Astrocyte (in vitro differentiated cells and primary cell): Measurements from ENCODE around the gene MMP24OS. TPM values are rescaled to one million over a fixed set of nuclear protein-coding genes. Genes with fewer than 3 reads are reported as not detected.

Source experiments
- DNase-seq: peaks from one replicate; pipeline ENCODE4 v3.0.0-alpha.2; 2010; ENCODE audit warnings: low read depth
- FAIRE-seq: peaks from 2 replicates; lab custom pipeline; 2011; peaks lifted over from hg19 to GRCh38; lab: Jason Lieb, UNC
- H2AFZ ChIP-seq: 2 replicates; pipeline ENCODE4 v1.6.0; 2012; ENCODE audit warnings: low read depth, low read length, inconsistent platforms
- H3K27ac ChIP-seq: 2 replicates; pipeline ENCODE4 v1.5.1; 2011; ENCODE audit warnings: low read depth, low read length, inconsistent platforms
- H3K27me3 ChIP-seq: 2 replicates; pipeline ENCODE4 v1.6.0; 2011; ENCODE audit warnings: low read length, inconsistent platforms; ENCODE audit not compliant: insufficient read depth
- H3K36me3 ChIP-seq: 2 replicates; pipeline ENCODE4 v1.5.1; 2011; ENCODE audit warnings: low read length, inconsistent platforms; ENCODE audit not compliant: insufficient read depth
- H3K4me1 ChIP-seq: 2 replicates; pipeline ENCODE4 v1.5.1; 2011; ENCODE audit warnings: low read length, inconsistent platforms; ENCODE audit not compliant: insufficient read depth
- H3K4me2 ChIP-seq: 2 replicates; pipeline ENCODE4 v1.6.0; 2012; ENCODE audit warnings: low read length, inconsistent platforms
- H3K4me3 ChIP-seq: 2 replicates; pipeline ENCODE4 v1.5.1; 2011; ENCODE audit warnings: low read depth, mild to moderate bottlenecking, low read length, inconsistent platforms; ENCODE audit not compliant: insufficient read depth
- H3K79me2 ChIP-seq: 2 replicates; pipeline ENCODE4 v1.6.0; 2012; ENCODE audit warnings: mild to moderate bottlenecking, low read length, inconsistent platforms; ENCODE audit not compliant: insufficient read depth
- H3K9ac ChIP-seq: 2 replicates; pipeline ENCODE4 v1.6.0; 2012; ENCODE audit warnings: mild to moderate bottlenecking, low read length, inconsistent platforms
- H3K9me3 ChIP-seq: 2 replicates; pipeline ENCODE4 v1.5.1; 2012; ENCODE audit warnings: low read depth, mild to moderate bottlenecking, low read length, inconsistent platforms; ENCODE audit not compliant: insufficient read depth
- H4K20me1 ChIP-seq: 2 replicates; pipeline ENCODE4 v1.6.0; 2012; ENCODE audit warnings: low read length, inconsistent platforms; ENCODE audit not compliant: insufficient read depth
- H3K27ac Mint-ChIP-seq: one replicate; pipeline ENCODE4 v1.8.0; 2021; ENCODE audit warnings: mild to moderate bottlenecking, mixed read lengths; ENCODE audit not compliant: unreplicated experiment
- H3K27me3 Mint-ChIP-seq: one replicate; pipeline ENCODE4 v1.8.0; 2021; ENCODE audit warnings: low read depth, mixed read lengths; ENCODE audit not compliant: unreplicated experiment
- H3K36me3 Mint-ChIP-seq: one replicate; pipeline ENCODE4 v1.8.0; 2021; ENCODE audit warnings: low read depth, mixed read lengths; ENCODE audit not compliant: unreplicated experiment
- H3K4me1 Mint-ChIP-seq: one replicate; pipeline ENCODE4 v1.8.0; 2021; ENCODE audit warnings: low read depth, mixed read lengths; ENCODE audit not compliant: unreplicated experiment
- H3K4me3 Mint-ChIP-seq: one replicate; pipeline ENCODE4 v1.8.0; 2021; ENCODE audit warnings: mild to moderate bottlenecking, moderate library complexity, mixed read lengths; ENCODE audit not compliant: unreplicated experiment
- H3K9me3 Mint-ChIP-seq: one replicate; pipeline ENCODE4 v1.8.0; 2021; ENCODE audit warnings: mild to moderate bottlenecking, mixed read lengths; ENCODE audit not compliant: unreplicated experiment
- CTCF ChIP-seq: IDR thresholded peaks from 2 replicates; pipeline ENCODE4 v1.5.1; 2011; ENCODE audit warnings: low read depth, mild to moderate bottlenecking, inconsistent platforms, low read length, moderate library complexity; ENCODE audit not compliant: insufficient read depth
- EZH2 ChIP-seq: IDR thresholded peaks from 2 replicates; pipeline ENCODE4 v1.6.1; 2012; ENCODE audit warnings: mild to moderate bottlenecking, low read length, inconsistent platforms; ENCODE audit not compliant: insufficient read depth
- total RNA-seq: library from RNA; stranded (reverse); gene quantifications from 2 replicates; pipeline ENCODE4 v1.2.1, GENCODE V29; 2021

The MMP24OS gene
- total RNA-seq, 1 donor from 2014 or later: 86.5 TPM

- Histone ChIP-seq H3K27ac (no peak overlapping the region), H3K36me3 (no peaks in the 10 kb centered on the region), H2AFZ (no peak overlapping the region), H4K20me1 (no peaks in the 10 kb centered on the region), H3K9me3 (no peaks in the 10 kb centered on the region), H3K79me2 (no peaks in the 10 kb centered on the region), H3K9ac (no peak overlapping the region), H3K4me2 (no peak overlapping the region), H3K4me1 (peaks cover 5% of the 10 kb centered on the region), H3K27me3 (no peaks in the 10 kb centered on the region), H3K4me3 (no peak overlapping the region)
- Mint-ChIP-seq H3K4me1 (no peaks in the 10 kb centered on the region), H3K36me3 (no peaks in the 10 kb centered on the region), H3K9me3 (no peaks in the 10 kb centered on the region), H3K4me3 (no peak overlapping the region), H3K27ac (no peak overlapping the region), H3K27me3 (peaks cover 21% of the 10 kb centered on the region)
- no peak for TF ChIP-seq EZH2
- TF ChIP-seq CTCF: no peak
- no peak for FAIRE-seq
- no peak for DNase-seq
These were observed 15.7 kb upstream of the MMP24OS start for GRCh38 chr20:35293303-35294292.

GRCh38 chr20:35292504-35293285 lies 14.8 kb upstream of the MMP24OS start:
- H2AFZ ChIP-seq: peak overlapping the region; percentile 10
- H3K9ac ChIP-seq: no peak overlapping the region
- H3K4me2 ChIP-seq: no peak overlapping the region
- H3K9me3 ChIP-seq: no peaks in the 10 kb centered on the region
- no peaks in the 10 kb centered on the region for H3K9me3 Mint-ChIP-seq
- H3K4me3 ChIP-seq: no peak overlapping the region
- no peaks in the 10 kb centered on the region for H3K36me3 Mint-ChIP-seq
- H3K27ac Mint-ChIP-seq: peak overlapping the region; percentile 47
- H3K27ac ChIP-seq: no peak overlapping the region
- no peaks in the 10 kb centered on the region for H3K4me1 Mint-ChIP-seq
- DNase-seq: no peak
- no peak for FAIRE-seq
- peaks cover 21% of the 10 kb centered on the region for H3K27me3 Mint-ChIP-seq
- TF ChIP-seq CTCF (no peak), EZH2 (no peak)
- no peaks in the 10 kb centered on the region for H4K20me1 ChIP-seq
- no peaks in the 10 kb centered on the region for H3K36me3 ChIP-seq
- peaks cover 5% of the 10 kb centered on the region for H3K4me1 ChIP-seq
- H3K27me3 ChIP-seq: no peaks in the 10 kb centered on the region
- H3K79me2 ChIP-seq: no peaks in the 10 kb centered on the region
- H3K4me3 Mint-ChIP-seq: no peak overlapping the region
